Bronchial epithelial cell (primary cell): ENCODE measurements around the gene SLC25A52. TPM values are rescaled to one million over a fixed set of nuclear protein-coding genes. Genes with fewer than 3 reads are reported as not detected.

Experiments
- DNase-seq: peaks from one replicate; pipeline ENCODE4 v3.0.0-alpha.2; 2010; ENCODE audit warnings: low read depth
- FAIRE-seq: peaks from 2 replicates; lab custom pipeline; 2011; peaks lifted over from hg19 to GRCh38; lab: Jason Lieb, UNC
- H3K27me3 ChIP-seq: 2 replicates; pipeline ENCODE4 v1.5.1; 2011; ENCODE audit warnings: low read length; ENCODE audit not compliant: control insufficient read depth, insufficient read depth
- H3K36me3 ChIP-seq: 2 replicates; pipeline ENCODE4 v1.5.1; 2011; ENCODE audit warnings: low read length; ENCODE audit not compliant: control insufficient read depth, insufficient read depth
- H3K4me3 ChIP-seq: 2 replicates; pipeline ENCODE4 v1.5.1; 2011; ENCODE audit warnings: mild to moderate bottlenecking, low read depth, low read length, control low read depth
- CTCF ChIP-seq: IDR thresholded peaks from 2 replicates; pipeline ENCODE4 v1.5.1; 2011; ENCODE audit warnings: mild to moderate bottlenecking, moderate library complexity, low read length, control low read depth, inconsistent platforms; ENCODE audit not compliant: insufficient read depth, severe bottlenecking
- total RNA-seq: library from RNA; depleted of rRNA; stranded (reverse); fragments of >200 nt; gene quantifications from 2 replicates; pipeline ENCODE4 v1.2.1, GENCODE V29; 2014

SLC25A52 gene
- total RNA-seq, 1 donor from 2014 or later, result under 0.01 TPM

GRCh38 chr18:31776093-31776492 is 15.4 kb upstream of the SLC25A52 start:
- no peak for TF ChIP-seq CTCF
- no peak for FAIRE-seq
- no peaks in the 10 kb centered on the region for H3K36me3 ChIP-seq

GRCh38 chr18:31774962-31775361 is 14.3 kb upstream of the SLC25A52 start:
- DNase-seq (no peak), FAIRE-seq (no peak)
- H3K36me3 ChIP-seq, result no peaks in the 10 kb centered on the region
- no peaks in the 10 kb centered on the region for H3K27me3 ChIP-seq
- TF ChIP-seq CTCF, result no peak
- H3K4me3 ChIP-seq, result no peak overlapping the region

More at GRCh38 chr18:31776093-31776492, 15.4 kb upstream of the SLC25A52 start:
- DNase-seq, result no peak
- Histone ChIP-seq H3K4me3 (no peak overlapping the region), H3K27me3 (no peaks in the 10 kb centered on the region)

- TF ChIP-seq CTCF, result no peak
- Histone ChIP-seq H3K4me3 (no peak overlapping the region), H3K36me3 (no peaks in the 10 kb centered on the region), H3K27me3 (no peaks in the 10 kb centered on the region)
- FAIRE-seq (no peak), DNase-seq (no peak)
Measured at GRCh38 chr18:31774477-31774785, 13.8 kb upstream of the SLC25A52 start.

- H3K36me3 ChIP-seq, result no peaks in the 10 kb centered on the region
- no peak overlapping the region for H3K4me3 ChIP-seq
- no peaks in the 10 kb centered on the region for H3K27me3 ChIP-seq
- DNase-seq (no peak), FAIRE-seq (no peak)
- TF ChIP-seq CTCF, result no peak
Measured at GRCh38 chr18:31773774-31774476, 13.2 kb upstream of the SLC25A52 start.

GRCh38 chr18:31772699-31773098 is 12.0 kb upstream of the SLC25A52 start:
- H3K4me3 ChIP-seq, result no peak overlapping the region
- DNase-seq, result no peak
- no peak for TF ChIP-seq CTCF
- no peaks in the 10 kb centered on the region for H3K27me3 ChIP-seq
- H3K36me3 ChIP-seq, result no peaks in the 10 kb centered on the region
- FAIRE-seq, result no peak

GRCh38 chr18:31750273-31750672 is 10.4 kb downstream of the SLC25A52 start:
- DNase-seq, result no peak
- Histone ChIP-seq H3K36me3 (no peaks in the 10 kb centered on the region), H3K27me3 (no peaks in the 10 kb centered on the region), H3K4me3 (no peak overlapping the region)
- no peak for FAIRE-seq
- no peak for TF ChIP-seq CTCF
